Gastrocnemius medialis (tissue), 4 donors: ENCODE measurements around the gene ROM1. TPM values are rescaled to one million over a fixed set of nuclear protein-coding genes. Genes with fewer than 3 reads are reported as not detected.

ENCODE experiments used
- ATAC-seq, 2 donors: fragments of 150-250 bp; one replicate each; pipeline ENCODE4 v1.9.1; 2016
- DNase-seq, 2 donors: peaks; one replicate each; pipeline ENCODE4 v3.0.0-alpha.2; 2019
- H3K27ac ChIP-seq, 4 donors: fragments of 200-600 bp; sonication (generic); 1 replicate in 1 of 4; 2 replicates in 3 of 4; pipeline ENCODE4 v1.5.1; 2016 to 2018; ENCODE audit warnings: mild to moderate bottlenecking in 2 of 4, moderate library complexity in 1 of 4
- H3K27me3 ChIP-seq, 3 donors: fragments of 200-600 bp; sonication (generic) in 2 of 3; 1 replicate in 1 of 3; 2 replicates in 2 of 3; pipeline versions ENCODE4 v1.5.1 to v1.6.0; 2016 to 2019; ENCODE audit warnings: mild to moderate bottlenecking in 1 of 3, moderate library complexity in 1 of 3
- H3K36me3 ChIP-seq, 2 donors: fragments of 200-600 bp; sonication (generic) in 1 of 2; one replicate each; pipeline ENCODE4 v1.5.1; 2017 to 2018
- H3K4me1 ChIP-seq, 2 donors: fragments of 200-600 bp; sonication (generic) in 1 of 2; one replicate each; pipeline ENCODE4 v1.5.1; 2016 to 2017; ENCODE audit warnings: mild to moderate bottlenecking in 2 of 2
- H3K4me3 ChIP-seq, 4 donors: fragments of 200-600 bp; sonication (generic) in 3 of 4; 1 replicate in 1 of 4; 2 replicates in 3 of 4; pipeline ENCODE4 v1.5.1; 2016 to 2019; ENCODE audit warnings: mild to moderate bottlenecking in 2 of 4
- H3K9me3 ChIP-seq, 3 donors: fragments of 200-600 bp; sonication (generic) in 2 of 3; 1 replicate in 1 of 3; 2 replicates in 2 of 3; pipeline ENCODE4 v1.5.1; 2016 to 2019
- POLR2A ChIP-seq, 2 donors: fragments of 450-650 bp; IDR thresholded peaks; one replicate each; pipeline ENCODE4 v1.6.1; 2017; ENCODE audit warnings: antibody characterized with exemption in 2 of 2, mild to moderate bottlenecking in 2 of 2, moderate library complexity in 2 of 2
- in situ Hi-C, 4 donors: fragments of 200-750 bp; cut with MboI; loops; one replicate each; pipeline versions ENCODE4 v1.15.0 to v1.8.0; 2017; ENCODE audit warnings: low sequenced_read_pairs in 4 of 4
- intact Hi-C: fragments of 100-400 bp; cut with DNase I; formaldehyde crosslinking; loops from one replicate; pipeline ENCODE4 v1.15.1; 2023; ENCODE audit warnings: low total_unique reads
- total RNA-seq, 4 donors: library from RNA; depleted of rRNA; stranded (reverse); fragments of >200 nt; gene quantifications; one replicate each; pipeline versions ENCODE4 v1.1.0 to v1.2.3, GENCODE V29; 2016
- TF ChIP-seq, protein P1 (sequence below), 5 experiments: fragments of 450-650 bp in 3 of 5; fragments of 200-600 bp in 2 of 5; sonication (generic) in 2 of 5; IDR thresholded peaks in 4 of 5; conservative IDR thresholded peaks in 1 of 5; 1 replicate in 4 of 5; 2 replicates in 1 of 5; pipeline ENCODE4 v1.5.1; 2016 to 2019; ENCODE audit warnings: antibody characterized with exemption in 5 of 5, mild to moderate bottlenecking in 3 of 5, moderate library complexity in 3 of 5

The ROM1 gene
- total RNA-seq, 4 donors from 2014 or later: 1.6 to 3.7 (median 2.7) TPM

DNA sequence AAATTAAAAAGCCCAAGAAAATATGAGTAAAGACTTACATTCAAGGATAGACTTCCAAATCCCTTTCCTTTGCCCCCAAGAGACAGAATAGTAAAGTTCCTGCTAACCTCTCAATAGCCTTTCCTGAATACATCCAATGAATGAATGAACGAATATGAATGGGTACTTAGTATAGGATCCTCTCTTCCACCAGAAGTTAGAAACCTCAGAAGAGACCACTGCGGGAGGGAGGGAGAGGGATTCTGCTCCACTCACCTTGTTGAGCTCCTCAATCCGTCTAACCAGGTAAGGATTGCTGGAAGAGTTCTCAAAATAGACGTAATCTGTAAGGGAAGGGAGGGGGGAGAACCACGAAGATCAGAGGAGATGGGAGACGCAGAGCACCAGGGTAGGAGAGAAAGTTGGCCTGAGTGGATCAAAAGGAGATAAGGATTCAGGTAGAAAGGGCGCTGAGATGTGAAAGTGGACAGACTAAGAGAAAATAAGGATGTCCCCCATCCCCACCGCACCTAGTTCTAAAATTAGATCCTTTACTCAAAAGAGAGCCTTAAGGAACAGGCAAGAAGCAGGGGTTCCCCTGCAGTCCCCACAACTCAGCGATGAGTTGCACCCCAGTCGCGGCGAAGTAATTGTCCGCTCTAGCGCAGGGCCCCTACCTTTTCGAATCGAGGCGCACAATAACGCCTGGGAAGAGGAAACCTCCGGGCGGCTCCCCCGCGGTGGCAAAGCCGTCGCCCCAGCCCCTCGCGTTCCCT, 12.5 kb upstream of the ROM1 start:
- Histone ChIP-seq H3K27me3 (no peaks in the 10 kb centered on the region), H3K4me3 (peak overlapping the region; percentile 84 to 99 (median 98)), H3K36me3 (peaks cover 0 to 44% of the 10 kb centered on the region in 2 donors), H3K4me1 (peaks cover 17 to 29% of the 10 kb centered on the region in 2 donors), H3K27ac (peak overlapping the region; percentile 87 to 97 (median 94)), H3K9me3 (no peaks in the 10 kb centered on the region)
- TF ChIP-seq POLR2A (IDR thresholded peaks at IDR 0.05): no peak
- TF ChIP-seq, protein P1, sequence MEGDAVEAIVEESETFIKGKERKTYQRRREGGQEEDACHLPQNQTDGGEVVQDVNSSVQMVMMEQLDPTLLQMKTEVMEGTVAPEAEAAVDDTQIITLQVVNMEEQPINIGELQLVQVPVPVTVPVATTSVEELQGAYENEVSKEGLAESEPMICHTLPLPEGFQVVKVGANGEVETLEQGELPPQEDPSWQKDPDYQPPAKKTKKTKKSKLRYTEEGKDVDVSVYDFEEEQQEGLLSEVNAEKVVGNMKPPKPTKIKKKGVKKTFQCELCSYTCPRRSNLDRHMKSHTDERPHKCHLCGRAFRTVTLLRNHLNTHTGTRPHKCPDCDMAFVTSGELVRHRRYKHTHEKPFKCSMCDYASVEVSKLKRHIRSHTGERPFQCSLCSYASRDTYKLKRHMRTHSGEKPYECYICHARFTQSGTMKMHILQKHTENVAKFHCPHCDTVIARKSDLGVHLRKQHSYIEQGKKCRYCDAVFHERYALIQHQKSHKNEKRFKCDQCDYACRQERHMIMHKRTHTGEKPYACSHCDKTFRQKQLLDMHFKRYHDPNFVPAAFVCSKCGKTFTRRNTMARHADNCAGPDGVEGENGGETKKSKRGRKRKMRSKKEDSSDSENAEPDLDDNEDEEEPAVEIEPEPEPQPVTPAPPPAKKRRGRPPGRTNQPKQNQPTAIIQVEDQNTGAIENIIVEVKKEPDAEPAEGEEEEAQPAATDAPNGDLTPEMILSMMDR (IDR thresholded peaks at IDR 0.05 in 4 of 5, conservative IDR thresholded peaks at IDR 0.05 in 1 of 5): no peak
- in situ Hi-C loops (loop anchor here in 1 of 4 donors (25.0 kb wide), 1 partner anchor 112 kb away; the partner anchor contains the start of genes BSCL2 and GNG3), intact Hi-C loops (loop anchor here (1.0 to 5.0 kb wide), 6 partner anchors 8 to 203 kb away; partner anchors contain the start of genes BSCL2, GNG3 and UBXN1)
- ATAC-seq: no peak
- DNase-seq: no peak

DNA sequence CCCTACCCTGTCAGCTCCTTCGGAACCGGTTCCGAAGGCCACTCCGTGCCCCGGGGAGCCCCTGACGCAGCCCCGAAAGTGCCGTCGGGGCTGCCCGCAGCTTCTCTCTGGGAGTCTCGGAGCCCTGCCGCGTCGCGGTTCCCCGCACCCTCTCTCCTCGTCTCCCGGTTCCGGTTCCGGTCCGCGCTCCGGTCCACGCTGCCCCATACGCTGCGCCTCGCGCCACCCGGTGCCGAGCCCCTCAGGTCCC, 12.0 kb upstream of the ROM1 start:
- intact Hi-C loops (loop anchor here (1.0 to 5.0 kb wide), 6 partner anchors 9 to 204 kb away; partner anchors contain the start of genes BSCL2, GNG3 and UBXN1), in situ Hi-C loops (loop anchor here in 1 of 4 donors (25.0 kb wide), 1 partner anchor 111 kb away; the partner anchor contains the start of genes BSCL2 and GNG3)
- Histone ChIP-seq H3K9me3 (no peaks in the 10 kb centered on the region), H3K27me3 (no peaks in the 10 kb centered on the region), H3K27ac (peak overlapping the region; percentile 87 to 97 (median 94)), H3K4me3 (peak overlapping the region; percentile 84 to 99 (median 98)), H3K4me1 (peaks cover 17 to 29% of the 10 kb centered on the region in 2 donors), H3K36me3 (peaks cover 0 to 44% of the 10 kb centered on the region in 2 donors)
- DNase-seq (no peak), ATAC-seq (peak in 1 of 2 donors; percentile 10)
- TF ChIP-seq, protein P1 (IDR thresholded peaks at IDR 0.05 in 4 of 5, conservative IDR thresholded peaks at IDR 0.05 in 1 of 5): no peak
- TF ChIP-seq POLR2A (IDR thresholded peaks at IDR 0.05): no peak

DNA sequence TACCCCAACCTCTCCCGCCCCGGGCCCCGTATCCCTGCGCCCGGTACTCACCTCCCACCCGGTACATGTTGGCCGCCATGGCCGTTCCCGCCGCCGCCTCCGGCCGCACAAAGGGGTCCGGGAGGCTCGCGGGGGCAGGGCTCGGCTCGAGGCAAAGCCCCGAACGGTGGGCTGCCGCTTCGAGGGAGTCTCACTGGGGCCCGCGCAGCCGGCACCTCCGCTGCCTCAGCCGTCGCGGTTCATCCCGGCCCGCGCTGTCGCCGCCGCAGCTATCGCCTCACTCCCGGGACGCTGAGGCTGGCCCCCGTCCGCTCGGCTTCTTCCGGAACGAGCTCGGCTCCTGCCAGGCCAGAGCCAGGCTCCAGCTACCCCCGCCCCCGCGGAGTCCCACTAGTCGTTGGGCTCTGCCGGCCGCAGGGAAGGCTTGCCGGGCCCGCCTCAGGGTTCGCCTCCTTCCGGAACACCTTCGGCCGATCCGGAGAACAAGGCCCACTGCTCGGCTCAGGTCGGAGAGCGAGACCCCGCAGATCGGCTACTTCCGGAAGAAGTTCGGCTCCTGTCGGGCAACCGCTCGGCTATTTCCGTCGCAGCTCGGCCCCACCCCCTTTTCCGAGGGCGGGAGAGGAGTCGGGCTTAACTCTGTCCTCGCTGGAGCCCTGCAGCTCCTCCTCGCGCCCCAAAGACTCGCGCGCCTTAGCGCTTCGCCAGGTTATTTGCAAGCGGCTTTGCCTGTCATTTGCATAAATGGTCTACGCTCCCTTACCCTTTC, 11.5 kb upstream of the ROM1 start, which contains the start of gene MTA2:
Gene MTA2 (minus strand): TSS at position 494 of the 769 bp plus-strand sequence. CDS start 415 bp downstream, at position 79.
- H3K27ac ChIP-seq: peak within 1 kb of the TSS; percentile 87 to 97 (median 94)
- intact Hi-C loops (loop anchor here (1.0 to 5.0 kb wide), 7 partner anchors 9 to 204 kb away; partner anchors contain the start of genes BSCL2, EML3, GNG3 and UBXN1), in situ Hi-C loops (loop anchor here in 1 of 4 donors (25.0 kb wide), 1 partner anchor 111 kb away; the partner anchor contains the start of genes BSCL2 and GNG3)
- peak; percentile 97 for DNase-seq
- peaks cover 17 to 29% of the 10 kb centered on the region in 2 donors for H3K4me1 ChIP-seq
- H3K9me3 ChIP-seq: no peaks in the 10 kb centered on the region
- H3K36me3 ChIP-seq: peaks cover 0 to 39% of the 10 kb centered on the region in 2 donors
- peak; percentile 83 to 85 for ATAC-seq
- peak within 1 kb of the TSS; percentile 84 to 99 (median 98) for H3K4me3 ChIP-seq
- TF ChIP-seq, protein P1 (IDR thresholded peaks at IDR 0.05 in 4 of 5, conservative IDR thresholded peaks at IDR 0.05 in 1 of 5): no peak
- peak; percentile 43 to 57 for TF ChIP-seq POLR2A (IDR thresholded peaks at IDR 0.05)
- H3K27me3 ChIP-seq: no peaks in the 10 kb centered on the region
